H1 (cell line): ENCODE data around the gene ATP6V0A1.
"Not testable (repeated sequence)": the region's sequence is repeated elsewhere in the genome, so short reads cannot be mapped to it uniquely, and the experiment has no call there.

ENCODE experiments used
- JUN ChIP-seq: IDR thresholded peaks from 2 replicates; pipeline ENCODE4 v1.6.1; 2011; ENCODE audit warnings: low read depth, mild to moderate bottlenecking, improper control_type of control experiment, low read length
- TF ChIP-seq, protein P1 (sequence below), 3 experiments: IDR thresholded peaks; 1 replicate in 2 of 3; 2 replicates in 1 of 3; pipeline versions ENCODE4 v1.5.1 to v1.6.1; 2011; ENCODE audit warnings: low read length in 3 of 3, mild to moderate bottlenecking in 3 of 3, inconsistent platforms in 2 of 3, low read depth in 1 of 3, moderate library complexity in 1 of 3; ENCODE audit not compliant: insufficient read depth in 1 of 3; ENCODE audit errors: control extremely low read depth in 1 of 3

DNA sequence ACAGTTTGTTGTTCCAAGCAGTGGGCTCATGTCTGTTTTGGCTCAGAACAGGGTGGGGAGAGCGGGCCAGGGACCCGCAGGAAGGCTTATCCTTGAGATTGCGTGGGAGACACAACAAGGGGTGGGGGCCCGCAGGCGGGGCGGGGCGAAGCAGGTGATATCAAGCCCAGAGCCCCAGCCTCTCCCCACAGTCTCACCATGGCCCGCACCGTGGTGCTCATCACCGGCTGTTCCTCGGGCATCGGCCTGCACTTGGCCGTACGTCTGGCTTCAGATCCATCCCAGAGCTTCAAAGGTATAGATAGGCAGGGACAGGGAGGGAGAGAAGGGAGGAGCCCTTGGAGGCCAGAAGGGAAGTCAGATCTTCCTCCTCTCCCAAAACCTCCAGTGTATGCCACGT is 94.1 kb downstream of the ATP6V0A1 start, which contains the start of gene HSD17B1:
- TF ChIP-seq, protein P1, sequence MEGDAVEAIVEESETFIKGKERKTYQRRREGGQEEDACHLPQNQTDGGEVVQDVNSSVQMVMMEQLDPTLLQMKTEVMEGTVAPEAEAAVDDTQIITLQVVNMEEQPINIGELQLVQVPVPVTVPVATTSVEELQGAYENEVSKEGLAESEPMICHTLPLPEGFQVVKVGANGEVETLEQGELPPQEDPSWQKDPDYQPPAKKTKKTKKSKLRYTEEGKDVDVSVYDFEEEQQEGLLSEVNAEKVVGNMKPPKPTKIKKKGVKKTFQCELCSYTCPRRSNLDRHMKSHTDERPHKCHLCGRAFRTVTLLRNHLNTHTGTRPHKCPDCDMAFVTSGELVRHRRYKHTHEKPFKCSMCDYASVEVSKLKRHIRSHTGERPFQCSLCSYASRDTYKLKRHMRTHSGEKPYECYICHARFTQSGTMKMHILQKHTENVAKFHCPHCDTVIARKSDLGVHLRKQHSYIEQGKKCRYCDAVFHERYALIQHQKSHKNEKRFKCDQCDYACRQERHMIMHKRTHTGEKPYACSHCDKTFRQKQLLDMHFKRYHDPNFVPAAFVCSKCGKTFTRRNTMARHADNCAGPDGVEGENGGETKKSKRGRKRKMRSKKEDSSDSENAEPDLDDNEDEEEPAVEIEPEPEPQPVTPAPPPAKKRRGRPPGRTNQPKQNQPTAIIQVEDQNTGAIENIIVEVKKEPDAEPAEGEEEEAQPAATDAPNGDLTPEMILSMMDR (IDR thresholded peaks at IDR 0.05; ENCODE audit: control extremely low read depth in 1 of 3, insufficient read depth in 1 of 3, low read depth in 1 of 3, low read length in 3 of 3), result not testable (repeated sequence)
- TF ChIP-seq JUN, result not testable (repeated sequence)
